ENCODE measurements around the gene FNDC1.

- TF ChIP-seq CTCF (IDR thresholded peaks at IDR 0.05): no peak
- no peak for TF ChIP-seq POLR2A (IDR thresholded peaks at IDR 0.05)
These were observed 110.6 kb downstream of the FNDC1 start for GRCh38 chr6:159279790-159280277.
